NB4 (cell line): ENCODE measurements around the gene ARHGAP26.

ENCODE experiments used
- DNase-seq: peaks from one replicate; pipeline ENCODE4 v3.0.0; 2010; ENCODE audit warnings: low read depth
- H3K4me3 ChIP-seq: one replicate; pipeline ENCODE4 v1.5.1; 2011; ENCODE audit warnings: mild to moderate bottlenecking, low read depth, low read length, moderate library complexity
- MAX ChIP-seq: IDR thresholded peaks from 2 replicates; pipeline ENCODE4 v1.6.1; 2011; ENCODE audit warnings: low read depth, low read length
- MYC ChIP-seq: IDR thresholded peaks from 2 replicates; pipeline ENCODE4 v1.6.1; 2011; ENCODE audit warnings: low read depth, low read length
- POLR2A ChIP-seq: IDR thresholded peaks from 2 replicates; pipeline ENCODE4 v1.6.1; 2011; ENCODE audit warnings: mild to moderate bottlenecking; ENCODE audit not compliant: insufficient read length; ENCODE audit errors: extremely low read depth
- TF ChIP-seq, protein P1 (sequence below): IDR thresholded peaks from one replicate; pipeline ENCODE4 v1.5.1; 2012; ENCODE audit warnings: low read depth, low read length

Gene ARHGAP26

GRCh38 chr5:142842994-142843905, 73.1 kb downstream of the ARHGAP26 start:
- no peak overlapping the region for H3K4me3 ChIP-seq
- no peak for DNase-seq
- TF ChIP-seq POLR2A (no peak), MAX (no peak), MYC (no peak)
- TF ChIP-seq, protein P1, sequence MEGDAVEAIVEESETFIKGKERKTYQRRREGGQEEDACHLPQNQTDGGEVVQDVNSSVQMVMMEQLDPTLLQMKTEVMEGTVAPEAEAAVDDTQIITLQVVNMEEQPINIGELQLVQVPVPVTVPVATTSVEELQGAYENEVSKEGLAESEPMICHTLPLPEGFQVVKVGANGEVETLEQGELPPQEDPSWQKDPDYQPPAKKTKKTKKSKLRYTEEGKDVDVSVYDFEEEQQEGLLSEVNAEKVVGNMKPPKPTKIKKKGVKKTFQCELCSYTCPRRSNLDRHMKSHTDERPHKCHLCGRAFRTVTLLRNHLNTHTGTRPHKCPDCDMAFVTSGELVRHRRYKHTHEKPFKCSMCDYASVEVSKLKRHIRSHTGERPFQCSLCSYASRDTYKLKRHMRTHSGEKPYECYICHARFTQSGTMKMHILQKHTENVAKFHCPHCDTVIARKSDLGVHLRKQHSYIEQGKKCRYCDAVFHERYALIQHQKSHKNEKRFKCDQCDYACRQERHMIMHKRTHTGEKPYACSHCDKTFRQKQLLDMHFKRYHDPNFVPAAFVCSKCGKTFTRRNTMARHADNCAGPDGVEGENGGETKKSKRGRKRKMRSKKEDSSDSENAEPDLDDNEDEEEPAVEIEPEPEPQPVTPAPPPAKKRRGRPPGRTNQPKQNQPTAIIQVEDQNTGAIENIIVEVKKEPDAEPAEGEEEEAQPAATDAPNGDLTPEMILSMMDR: no peak

DNA sequence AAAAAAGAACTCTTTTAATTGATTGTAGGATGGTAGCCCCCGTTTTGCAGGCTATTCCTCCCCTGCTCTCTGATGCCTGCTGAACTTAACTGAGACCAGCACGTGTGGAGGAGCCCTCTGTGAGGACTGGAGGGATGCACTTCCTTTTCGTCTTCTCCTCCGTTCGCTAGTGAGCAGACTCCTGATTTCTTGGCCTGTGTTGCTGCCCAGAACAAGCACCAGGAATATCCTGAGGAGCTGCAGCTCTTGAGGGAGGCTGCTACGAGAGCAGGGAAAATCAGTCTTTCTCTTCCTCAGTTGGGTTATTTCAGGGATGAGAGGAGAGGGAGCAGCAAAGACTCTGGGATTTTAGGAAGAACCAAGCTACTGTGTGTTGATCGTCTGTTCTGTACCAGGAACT, 74.7 kb downstream of the ARHGAP26 start:
- TF ChIP-seq MAX: no peak
- TF ChIP-seq POLR2A: no peak
- no peak for TF ChIP-seq MYC
- TF ChIP-seq, protein P1: no peak
- no peak overlapping the region for H3K4me3 ChIP-seq
- DNase-seq: no peak

- TF ChIP-seq, protein P1: no peak
- TF ChIP-seq MAX: no peak
- TF ChIP-seq MYC: no peak
- no peak for TF ChIP-seq POLR2A
Observed at GRCh38 chr5:142845402-142845921, 75.3 kb downstream of the ARHGAP26 start.

GRCh38 chr5:142845954-142846398, 75.8 kb downstream of the ARHGAP26 start:
- H3K4me3 ChIP-seq: no peak overlapping the region
- no peak for DNase-seq
- TF ChIP-seq POLR2A (no peak), MAX (no peak)
- TF ChIP-seq, protein P1: no peak

More at GRCh38 chr5:142845402-142845921, 75.3 kb downstream of the ARHGAP26 start:
- DNase-seq: peak; percentile 56
- H3K4me3 ChIP-seq: no peak overlapping the region

- H3K4me3 ChIP-seq: no peak overlapping the region
- DNase-seq: peak; percentile 87
- TF ChIP-seq, protein P1: no peak
- TF ChIP-seq MYC: no peak
- no peak for TF ChIP-seq MAX
- no peak for TF ChIP-seq POLR2A
Observed at GRCh38 chr5:142846406-142846805, 76.2 kb downstream of the ARHGAP26 start.
